Occipital lobe (tissue), 2 donors: ENCODE results near the gene CDRT4. TPM values are rescaled to one million over a fixed set of nuclear protein-coding genes. Genes with fewer than 3 reads are reported as not detected.

Experiments
- DNase-seq: peaks from one replicate; lab custom pipeline; 2025; lab: John Stamatoyannopoulos, UW
- total RNA-seq: library from RNA; depleted of rRNA; stranded (reverse); fragments of >200 nt; gene quantifications from one replicate; pipeline ENCODE4 v1.2.3, GENCODE V29; 2014

Gene CDRT4
- total RNA-seq, 1 donor from 2014 or later: 10.0 TPM

DNA sequence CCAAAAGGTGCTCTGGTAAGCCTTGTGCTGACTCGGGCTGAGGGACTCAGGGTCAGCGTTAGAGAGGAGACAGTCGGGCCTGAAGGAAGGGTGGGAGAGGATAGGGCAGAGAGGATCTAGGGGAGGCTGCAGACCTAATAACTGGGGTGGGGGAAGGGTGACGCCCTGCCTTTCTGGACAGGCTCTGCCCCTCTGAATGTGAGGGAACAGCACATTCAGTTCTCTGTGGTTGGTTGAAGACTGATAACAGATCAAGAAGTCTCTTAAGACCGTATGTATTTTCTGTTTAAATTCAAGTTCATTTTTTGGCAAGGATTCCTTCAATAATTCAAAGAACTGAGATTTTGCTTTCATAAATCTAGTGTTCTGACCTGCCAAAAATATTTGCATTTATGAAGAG is 69.8 kb downstream of the CDRT4 start:
- no peak for DNase-seq

DNA sequence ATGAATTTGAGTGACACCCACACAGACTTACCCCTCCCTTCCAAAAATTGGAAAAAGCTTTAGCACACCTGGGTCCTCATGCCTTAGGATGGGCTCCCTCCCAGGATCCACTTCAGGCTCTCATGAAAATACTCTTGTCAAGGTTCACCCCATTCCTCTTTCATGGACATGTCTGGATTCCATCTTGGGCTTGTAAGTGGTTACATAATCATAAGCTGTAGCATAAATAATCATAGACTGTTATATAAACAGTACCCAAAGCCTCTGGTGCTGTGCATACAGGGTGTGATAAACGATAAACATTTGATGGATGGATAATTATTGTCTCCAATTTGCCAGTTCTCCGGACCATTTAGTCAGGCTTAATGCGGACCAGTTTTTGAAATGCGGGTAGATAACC is 72.3 kb downstream of the CDRT4 start:
- DNase-seq: no peak

DNA sequence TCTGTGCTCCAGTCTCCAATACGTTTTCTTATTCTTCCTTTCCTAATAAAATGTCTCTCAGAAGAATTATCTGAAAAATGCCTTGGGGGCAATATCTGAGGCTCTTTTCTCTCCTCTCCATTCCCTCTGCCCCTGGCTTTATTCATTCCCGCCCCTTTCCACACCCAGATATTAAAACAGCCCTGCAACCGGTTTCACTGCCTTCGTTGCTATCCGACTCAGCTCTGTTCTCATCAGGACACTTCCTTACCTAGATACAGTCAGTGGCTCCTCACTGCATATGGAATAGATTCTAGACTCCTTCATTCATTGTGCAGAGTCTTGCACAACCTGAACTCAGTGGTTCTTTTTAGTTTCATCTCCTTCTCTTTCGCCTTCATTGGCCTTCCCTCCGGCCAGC is 74.0 kb downstream of the CDRT4 start:
- no peak for DNase-seq

DNA sequence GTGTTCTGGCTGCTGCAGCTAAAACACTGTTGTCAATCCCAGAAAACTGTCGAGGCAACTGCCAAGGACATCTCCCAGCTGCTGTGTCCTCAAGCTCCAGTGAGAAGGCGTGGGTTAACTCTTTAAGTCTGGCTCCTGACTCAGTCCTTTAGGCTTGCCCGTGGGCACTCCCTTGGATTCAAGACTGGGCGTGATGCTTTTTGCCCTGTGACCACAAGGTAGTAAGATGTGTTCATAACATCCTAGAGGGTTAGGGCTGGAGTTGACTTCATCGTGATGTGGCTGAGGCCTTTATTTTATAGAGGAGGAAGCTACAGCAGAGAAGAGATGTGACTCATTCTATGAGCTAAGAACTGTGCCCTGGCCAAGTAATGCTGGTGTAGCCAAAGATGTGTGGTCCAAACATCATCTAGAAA is 75.1 kb downstream of the CDRT4 start:
- DNase-seq: no peak

DNA sequence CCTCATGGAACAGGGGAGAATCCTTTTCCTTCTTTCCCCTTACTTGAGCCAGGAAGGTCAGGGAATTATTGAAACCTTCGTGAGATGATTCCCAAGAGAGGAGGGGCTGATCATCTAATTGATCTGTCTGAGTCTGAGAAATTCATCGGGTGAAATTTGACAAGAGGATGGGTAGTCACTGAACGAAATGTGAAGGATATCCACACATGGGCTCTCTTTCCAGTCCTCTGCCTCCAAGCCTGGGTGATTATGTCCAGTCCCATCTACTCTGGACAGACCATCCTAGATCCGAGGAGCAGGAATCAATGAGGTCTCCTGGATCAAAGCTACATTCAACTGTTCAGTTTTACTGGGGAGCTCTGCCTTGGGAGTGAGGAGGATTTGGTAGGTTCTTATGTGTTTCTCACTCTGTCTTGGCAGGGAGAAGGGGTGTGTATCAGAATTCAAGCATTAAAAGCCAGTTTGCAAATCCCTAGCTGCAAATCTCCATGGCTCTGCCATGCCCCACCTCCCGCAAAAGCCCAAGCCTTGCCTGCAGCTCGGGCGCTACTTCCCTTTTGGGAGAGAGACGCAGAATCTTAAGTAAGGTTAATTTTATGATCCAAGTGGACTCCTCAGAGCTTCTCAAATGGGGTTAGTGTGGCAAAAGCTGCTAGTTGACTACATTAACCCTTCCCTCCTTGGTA is 78.9 kb downstream of the CDRT4 start:
- DNase-seq: no peak

DNA sequence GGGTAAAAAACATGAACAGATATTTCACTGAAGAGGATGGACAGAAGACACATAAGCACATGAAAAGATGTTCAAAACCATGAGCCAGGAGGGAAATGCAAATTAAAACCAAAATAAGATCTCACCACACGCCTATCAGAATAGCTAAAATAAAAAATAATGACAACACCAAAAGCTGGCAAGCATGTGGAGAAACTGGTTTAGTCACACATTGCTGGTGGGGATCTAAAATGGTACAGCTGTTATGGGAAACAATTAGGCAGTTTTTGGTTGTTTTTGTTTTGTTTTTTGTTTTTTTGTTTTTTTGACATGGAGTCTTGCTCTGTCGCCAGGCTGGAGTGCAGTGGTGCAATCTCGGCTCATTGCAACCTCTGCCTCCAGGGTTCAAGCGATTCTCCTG is 81.3 kb downstream of the CDRT4 start:
- no peak for DNase-seq

Other genes with a start within 250 kb of the CDRT4 start
- 12.0 TPM for gene PMP22, start 202.3 kb downstream of the CDRT4 start, total RNA-seq
- gene TEKT3, start 126.0 kb downstream of the CDRT4 start, total RNA-seq: 1.2 TPM
- 64.6 TPM for gene TVP23C, start 95.9 kb upstream of the CDRT4 start, total RNA-seq
- gene FBXW10B, start 152.1 kb upstream of the CDRT4 start, total RNA-seq: 1.1 TPM
- gene TRIM16, start 216.7 kb upstream of the CDRT4 start, total RNA-seq: 50.8 TPM
- 118 TPM for gene ZNF286A, start 232.1 kb upstream of the CDRT4 start, total RNA-seq